Gastrocnemius medialis (tissue), 4 donors: ENCODE results near the gene MAP6D1. TPM values are rescaled to one million over a fixed set of nuclear protein-coding genes. Genes with fewer than 3 reads are reported as not detected.

Experiments
- ATAC-seq, 2 donors: fragments of 150-250 bp; one replicate each; pipeline ENCODE4 v1.9.1; 2016
- DNase-seq, 2 donors: peaks; one replicate each; pipeline ENCODE4 v3.0.0-alpha.2; 2019
- H3K27ac ChIP-seq, 4 donors: fragments of 200-600 bp; sonication (generic); 1 replicate in 1 of 4; 2 replicates in 3 of 4; pipeline ENCODE4 v1.5.1; 2016 to 2018; ENCODE audit warnings: mild to moderate bottlenecking in 2 of 4, moderate library complexity in 1 of 4
- H3K27me3 ChIP-seq, 3 donors: fragments of 200-600 bp; sonication (generic) in 2 of 3; 1 replicate in 1 of 3; 2 replicates in 2 of 3; pipeline versions ENCODE4 v1.5.1 to v1.6.0; 2016 to 2019; ENCODE audit warnings: mild to moderate bottlenecking in 1 of 3, moderate library complexity in 1 of 3
- H3K36me3 ChIP-seq, 2 donors: fragments of 200-600 bp; sonication (generic) in 1 of 2; one replicate each; pipeline ENCODE4 v1.5.1; 2017 to 2018
- H3K4me1 ChIP-seq, 2 donors: fragments of 200-600 bp; sonication (generic) in 1 of 2; one replicate each; pipeline ENCODE4 v1.5.1; 2016 to 2017; ENCODE audit warnings: mild to moderate bottlenecking in 2 of 2
- H3K4me3 ChIP-seq, 4 donors: fragments of 200-600 bp; sonication (generic) in 3 of 4; 1 replicate in 1 of 4; 2 replicates in 3 of 4; pipeline ENCODE4 v1.5.1; 2016 to 2019; ENCODE audit warnings: mild to moderate bottlenecking in 2 of 4
- H3K9me3 ChIP-seq, 3 donors: fragments of 200-600 bp; sonication (generic) in 2 of 3; 1 replicate in 1 of 3; 2 replicates in 2 of 3; pipeline ENCODE4 v1.5.1; 2016 to 2019
- POLR2A ChIP-seq, 2 donors: fragments of 450-650 bp; IDR thresholded peaks; one replicate each; pipeline ENCODE4 v1.6.1; 2017; ENCODE audit warnings: antibody characterized with exemption in 2 of 2, mild to moderate bottlenecking in 2 of 2, moderate library complexity in 2 of 2
- in situ Hi-C, 4 donors: fragments of 200-750 bp; cut with MboI; loops; one replicate each; pipeline versions ENCODE4 v1.15.0 to v1.8.0; 2017; ENCODE audit warnings: low sequenced_read_pairs in 4 of 4
- intact Hi-C: fragments of 100-400 bp; cut with DNase I; formaldehyde crosslinking; loops from one replicate; pipeline ENCODE4 v1.15.1; 2023; ENCODE audit warnings: low total_unique reads
- total RNA-seq, 4 donors: library from RNA; depleted of rRNA; stranded (reverse); fragments of >200 nt; gene quantifications; one replicate each; pipeline versions ENCODE4 v1.1.0 to v1.2.3, GENCODE V29; 2016
- TF ChIP-seq, protein P1 (sequence below), 5 experiments: fragments of 450-650 bp in 3 of 5; fragments of 200-600 bp in 2 of 5; sonication (generic) in 2 of 5; IDR thresholded peaks in 4 of 5; conservative IDR thresholded peaks in 1 of 5; 1 replicate in 4 of 5; 2 replicates in 1 of 5; pipeline ENCODE4 v1.5.1; 2016 to 2019; ENCODE audit warnings: antibody characterized with exemption in 5 of 5, mild to moderate bottlenecking in 3 of 5, moderate library complexity in 3 of 5

The MAP6D1 gene
- total RNA-seq, result 10 to 100 TPM in 2 of 4 donors, 1 to 10 TPM in 2; 2.5 to 13.8 (median 9.7) TPM

DNA sequence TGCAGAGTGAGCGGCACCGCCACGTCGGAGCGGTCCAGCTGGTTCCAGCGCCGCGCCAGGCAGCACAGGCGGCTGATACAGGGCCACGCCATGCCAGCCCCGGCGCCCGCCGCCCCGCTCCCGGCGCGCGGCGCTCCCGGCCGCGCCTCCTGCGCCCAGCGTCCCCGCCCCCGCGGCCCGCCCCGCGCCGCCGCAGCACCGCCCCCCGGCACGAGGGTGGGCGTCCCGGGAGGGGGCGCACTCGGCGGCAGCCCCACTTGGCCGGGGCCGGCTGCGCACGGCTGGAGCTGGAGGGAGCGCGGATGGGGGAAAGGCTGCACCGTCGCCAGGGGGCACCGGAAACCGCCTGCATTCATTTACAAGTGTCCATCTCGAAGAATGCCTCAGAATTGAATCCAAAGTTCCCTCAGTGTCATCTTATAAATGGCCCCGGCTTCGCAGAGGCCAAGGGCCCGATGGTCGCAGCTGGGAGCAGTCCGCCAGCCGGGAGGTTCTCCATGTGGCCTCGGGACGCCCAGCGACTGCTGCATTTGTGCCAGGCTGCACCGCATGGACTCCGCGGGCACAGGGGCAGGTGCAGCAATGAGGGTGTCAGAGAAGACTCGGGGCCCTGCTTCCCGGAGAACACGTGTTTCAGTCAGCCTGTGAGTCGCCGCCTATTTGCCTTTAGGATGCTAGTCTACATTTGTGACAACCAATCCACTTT, at the start of gene MAP6D1:
Gene MAP6D1 (minus strand): TSS at position 122 of the 706 bp plus-strand sequence. CDS start 30 bp downstream, at position 92.
- in situ Hi-C loops, result no loop called here
- peak; percentile 42 to 55 for ATAC-seq
- H3K27ac ChIP-seq, result peak within 1 kb of the TSS; percentile 67 to 75 (median 72)

GRCh38 chr3:183873914-183874313, 48.5 kb upstream of the MAP6D1 start:
- no peaks in the 10 kb centered on the region for H3K36me3 ChIP-seq
- in situ Hi-C loops, result no loop called here

More for the DNA sequence above, at the start of gene MAP6D1:
- Histone ChIP-seq H3K4me1 (peaks cover 23 to 29% of the 10 kb centered on the region in 2 donors), H3K36me3 (peaks cover 0 to 11% of the 10 kb centered on the region in 2 donors), H3K9me3 (no peaks in the 10 kb centered on the region), H3K27me3 (no peaks in the 10 kb centered on the region), H3K4me3 (peak within 1 kb of the TSS; percentile 52 to 71 (median 62))
- DNase-seq, result peak in 1 of 2 donors; percentile 26
- TF ChIP-seq, protein P1, sequence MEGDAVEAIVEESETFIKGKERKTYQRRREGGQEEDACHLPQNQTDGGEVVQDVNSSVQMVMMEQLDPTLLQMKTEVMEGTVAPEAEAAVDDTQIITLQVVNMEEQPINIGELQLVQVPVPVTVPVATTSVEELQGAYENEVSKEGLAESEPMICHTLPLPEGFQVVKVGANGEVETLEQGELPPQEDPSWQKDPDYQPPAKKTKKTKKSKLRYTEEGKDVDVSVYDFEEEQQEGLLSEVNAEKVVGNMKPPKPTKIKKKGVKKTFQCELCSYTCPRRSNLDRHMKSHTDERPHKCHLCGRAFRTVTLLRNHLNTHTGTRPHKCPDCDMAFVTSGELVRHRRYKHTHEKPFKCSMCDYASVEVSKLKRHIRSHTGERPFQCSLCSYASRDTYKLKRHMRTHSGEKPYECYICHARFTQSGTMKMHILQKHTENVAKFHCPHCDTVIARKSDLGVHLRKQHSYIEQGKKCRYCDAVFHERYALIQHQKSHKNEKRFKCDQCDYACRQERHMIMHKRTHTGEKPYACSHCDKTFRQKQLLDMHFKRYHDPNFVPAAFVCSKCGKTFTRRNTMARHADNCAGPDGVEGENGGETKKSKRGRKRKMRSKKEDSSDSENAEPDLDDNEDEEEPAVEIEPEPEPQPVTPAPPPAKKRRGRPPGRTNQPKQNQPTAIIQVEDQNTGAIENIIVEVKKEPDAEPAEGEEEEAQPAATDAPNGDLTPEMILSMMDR (IDR thresholded peaks at IDR 0.05 in 4 of 5, conservative IDR thresholded peaks at IDR 0.05 in 1 of 5), result peak in 3 of 5 experiments; percentile 12 to 44 (median 22)
- TF ChIP-seq POLR2A (IDR thresholded peaks at IDR 0.05), result no peak
- intact Hi-C loops, result loop anchor here (1.0 kb wide), 1 partner anchor 59 kb away; the partner anchor contains the start of gene PARL

DNA sequence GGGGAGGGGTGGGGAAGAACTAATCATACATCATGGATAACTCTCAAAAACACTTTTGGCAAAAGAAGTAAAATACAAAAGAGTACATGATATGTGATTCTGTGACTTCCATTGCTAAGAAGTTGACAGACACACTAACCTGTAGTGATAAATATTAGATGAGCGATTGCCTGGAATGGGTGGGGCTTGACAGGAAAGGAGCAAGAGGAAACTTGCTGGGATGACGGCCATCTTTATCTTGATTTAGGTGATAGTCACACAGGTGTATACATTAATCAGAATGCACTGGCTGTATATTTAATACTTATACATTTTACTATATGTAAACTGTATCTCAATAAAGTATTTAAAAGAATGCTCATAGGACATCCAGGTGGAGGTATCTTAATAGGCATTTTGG, 46.2 kb upstream of the MAP6D1 start:
- Histone ChIP-seq H3K27me3 (no peaks in the 10 kb centered on the region), H3K4me3 (no peak overlapping the region), H3K27ac (no peak overlapping the region), H3K36me3 (peaks cover 0 to 3% of the 10 kb centered on the region in 2 donors), H3K4me1 (peaks cover 13 to 22% of the 10 kb centered on the region in 2 donors), H3K9me3 (no peaks in the 10 kb centered on the region)
- DNase-seq (no peak), ATAC-seq (no peak)
- no peak for TF ChIP-seq POLR2A (IDR thresholded peaks at IDR 0.05)
- in situ Hi-C loops, result no loop called here
- intact Hi-C loops, result no loop called here

More at GRCh38 chr3:183873914-183874313, 48.5 kb upstream of the MAP6D1 start:
- no peak overlapping the region for H3K27ac ChIP-seq
- TF ChIP-seq, protein P1 (IDR thresholded peaks at IDR 0.05 in 4 of 5, conservative IDR thresholded peaks at IDR 0.05 in 1 of 5), result no peak
- TF ChIP-seq POLR2A (IDR thresholded peaks at IDR 0.05), result no peak
- intact Hi-C loops, result no loop called here
- no peaks in the 10 kb centered on the region for H3K9me3 ChIP-seq
- no peak overlapping the region for H3K4me3 ChIP-seq
- ATAC-seq (no peak), DNase-seq (no peak)
- peaks cover 16 to 22% of the 10 kb centered on the region in 2 donors for H3K4me1 ChIP-seq
- H3K27me3 ChIP-seq, result no peaks in the 10 kb centered on the region

DNA sequence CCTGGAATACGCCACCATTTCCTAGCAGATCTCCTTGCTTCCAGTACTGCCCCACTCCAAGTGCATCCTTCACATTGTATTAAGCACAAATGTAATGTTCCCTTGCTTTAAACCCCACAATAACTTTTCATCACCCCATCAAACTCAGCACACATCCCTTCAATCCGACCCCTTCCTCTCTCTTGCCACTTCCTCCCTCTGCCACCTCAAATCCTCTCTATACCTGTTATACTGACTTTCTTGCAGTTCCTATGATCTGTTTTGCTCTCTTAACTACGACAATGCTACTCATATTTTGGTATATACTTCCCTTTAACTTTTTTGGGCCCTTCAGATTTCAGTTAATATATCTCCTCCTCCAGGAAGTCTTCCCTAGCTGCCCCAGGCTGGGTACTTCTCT, 45.2 kb upstream of the MAP6D1 start:
- ATAC-seq (no peak), DNase-seq (no peak)
- H3K9me3 ChIP-seq, result no peaks in the 10 kb centered on the region
- H3K4me3 ChIP-seq, result no peak overlapping the region
- TF ChIP-seq POLR2A (IDR thresholded peaks at IDR 0.05), result no peak
- TF ChIP-seq, protein P1 (IDR thresholded peaks at IDR 0.05 in 4 of 5, conservative IDR thresholded peaks at IDR 0.05 in 1 of 5), result no peak
- H3K4me1 ChIP-seq, result peaks cover 12 to 22% of the 10 kb centered on the region in 2 donors
- H3K27ac ChIP-seq, result no peak overlapping the region
- in situ Hi-C loops, result no loop called here
- intact Hi-C loops, result no loop called here
- H3K36me3 ChIP-seq, result peaks cover 0 to 13% of the 10 kb centered on the region in 2 donors
- H3K27me3 ChIP-seq, result no peaks in the 10 kb centered on the region

DNA sequence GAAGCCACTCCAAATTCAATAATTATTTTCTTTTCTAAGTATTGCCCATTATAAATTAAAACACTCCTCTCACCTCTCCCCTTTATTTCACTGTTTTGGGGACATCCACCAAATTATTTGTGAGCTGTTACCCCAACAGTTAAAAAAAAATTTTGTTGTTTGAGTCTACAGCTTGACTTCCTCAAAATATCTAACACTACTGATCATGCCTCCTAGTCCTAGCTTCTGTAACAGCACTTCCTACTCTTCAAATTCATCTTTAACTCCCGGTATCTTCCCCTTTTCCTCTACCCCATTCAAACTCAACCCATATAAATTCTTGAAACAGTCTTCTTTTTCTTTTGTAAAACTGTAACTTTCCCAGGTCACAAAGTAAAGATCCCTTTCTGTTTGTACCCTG, 43.4 kb upstream of the MAP6D1 start:
- no peak for DNase-seq
- no peaks in the 10 kb centered on the region for H3K27me3 ChIP-seq
- H3K4me3 ChIP-seq, result no peak overlapping the region
- intact Hi-C loops, result no loop called here
- TF ChIP-seq POLR2A (IDR thresholded peaks at IDR 0.05), result no peak
- TF ChIP-seq, protein P1 (IDR thresholded peaks at IDR 0.05 in 4 of 5, conservative IDR thresholded peaks at IDR 0.05 in 1 of 5), result no peak
- H3K36me3 ChIP-seq, result peaks cover 0 to 25% of the 10 kb centered on the region in 2 donors
- in situ Hi-C loops, result no loop called here
- no peak overlapping the region for H3K27ac ChIP-seq
- ATAC-seq, result no peak
- H3K9me3 ChIP-seq, result no peaks in the 10 kb centered on the region
- peaks cover 5 to 16% of the 10 kb centered on the region in 2 donors for H3K4me1 ChIP-seq
